CD8-positive, alpha-beta memory T cell (primary cell): ENCODE measurements around the gene SHLD1. TPM values are rescaled to one million over a fixed set of nuclear protein-coding genes. Genes with fewer than 3 reads are reported as not detected.
A peak's percentile ranks its signal among the peaks of the same experiment; 100 is the strongest.
"Not testable (repeated sequence)": the region's sequence is repeated elsewhere in the genome, so short reads cannot be mapped to it uniquely, and the experiment has no call there.

Experiments used
- CTCF ChIA-PET: fragments of 350-600 bp; sonication (Branson Sonifier 250); formaldehyde crosslinking; loops from one replicate; lab custom pipeline; 2021; ENCODE audit warnings: antibody characterized with exemption; lab: Charles Lee
- POLR2A ChIA-PET: fragments of 350-600 bp; sonication (Branson Sonifier 250); formaldehyde crosslinking; loops from one replicate; lab custom pipeline; 2021; ENCODE audit warnings: antibody characterized with exemption; lab: Charles Lee
- DNase-seq, 5 donors: peaks; one replicate each; pipeline versions ENCODE4 v3.0.0 to v3.0.0-alpha.2; 2020 to 2022; ENCODE audit warnings: mixed read lengths in 1 of 5
- H3K27ac ChIP-seq: one replicate; pipeline ENCODE4 v1.7.0; 2013; ENCODE audit warnings: low read depth, mild to moderate bottlenecking, low read length, moderate library complexity
- H3K27me3 ChIP-seq: 2 replicates; pipeline ENCODE4 v1.7.0; 2013; ENCODE audit warnings: low read length, mild to moderate bottlenecking; ENCODE audit not compliant: insufficient read depth, poor library complexity, severe bottlenecking
- H3K36me3 ChIP-seq: 2 replicates; pipeline ENCODE4 v1.7.0; 2013; ENCODE audit warnings: mild to moderate bottlenecking, low read length, moderate library complexity; ENCODE audit not compliant: insufficient read depth
- H3K4me1 ChIP-seq: 2 replicates; pipeline ENCODE4 v1.7.0; 2013; ENCODE audit warnings: mild to moderate bottlenecking, low read length, moderate library complexity; ENCODE audit not compliant: insufficient read depth
- H3K4me3 ChIP-seq: 2 replicates; pipeline ENCODE4 v1.7.0; 2013; ENCODE audit warnings: mild to moderate bottlenecking, low read length
- H3K9me3 ChIP-seq: 2 replicates; pipeline ENCODE4 v1.7.0; 2013; ENCODE audit warnings: mild to moderate bottlenecking, low read length
- H3K27ac Mint-ChIP-seq, 8 donors: one replicate each; pipeline ENCODE4 v1.8.0; 2020 to 2021; ENCODE audit warnings: mixed read lengths in 8 of 8, mild to moderate bottlenecking in 6 of 8, inconsistent platforms in 3 of 8, moderate library complexity in 3 of 8
- H3K27me3 Mint-ChIP-seq, 2 donors: one replicate each; pipeline ENCODE4 v1.8.0; 2020 to 2021; ENCODE audit warnings: mixed read lengths in 2 of 2, mild to moderate bottlenecking in 1 of 2, moderate library complexity in 1 of 2
- H3K36me3 Mint-ChIP-seq, 3 donors: one replicate each; pipeline ENCODE4 v1.8.0; 2020 to 2021; ENCODE audit warnings: mixed read lengths in 3 of 3, inconsistent platforms in 1 of 3, mild to moderate bottlenecking in 1 of 3
- H3K4me1 Mint-ChIP-seq, 3 donors: one replicate each; pipeline ENCODE4 v1.8.0; 2020 to 2021; ENCODE audit warnings: mixed read lengths in 3 of 3, inconsistent platforms in 1 of 3, mild to moderate bottlenecking in 1 of 3
- H3K4me3 Mint-ChIP-seq, 7 donors: one replicate each; pipeline ENCODE4 v1.8.0; 2020 to 2021; ENCODE audit warnings: mixed read lengths in 7 of 7, mild to moderate bottlenecking in 6 of 7, moderate library complexity in 4 of 7, inconsistent platforms in 2 of 7
- H3K9me3 Mint-ChIP-seq, 5 donors: one replicate each; pipeline ENCODE4 v1.8.0; 2020 to 2022; ENCODE audit warnings: mixed read lengths in 5 of 5, mild to moderate bottlenecking in 3 of 5, moderate library complexity in 2 of 5, inconsistent platforms in 1 of 5
- polyA plus RNA-seq: library from polyadenylated mRNA; unstranded; fragments of 300-500 nt; fragmentation: Illumina TruSeq; gene quantifications from one replicate; pipeline ENCODE4 v1.2.3, GENCODE V29; 2021
- total RNA-seq, 2 experiments: library from RNA; stranded (reverse); gene quantifications; one replicate each; pipeline ENCODE4 v1.2.3, GENCODE V29; 2021

Gene SHLD1
- total and polyA plus RNA-seq, 3 experiments from 2014 or later: 7.7 to 18.8 (median 9.1) TPM

- POLR2A ChIA-PET: interaction anchor here (0.6 kb wide), 1 partner anchor 46 kb away, joined by 5 read pairs; no protein-coding TSS in a partner anchor
Measured at GRCh38 chr20:5737966-5738365, 12.2 kb upstream of the SHLD1 start.

DNA sequence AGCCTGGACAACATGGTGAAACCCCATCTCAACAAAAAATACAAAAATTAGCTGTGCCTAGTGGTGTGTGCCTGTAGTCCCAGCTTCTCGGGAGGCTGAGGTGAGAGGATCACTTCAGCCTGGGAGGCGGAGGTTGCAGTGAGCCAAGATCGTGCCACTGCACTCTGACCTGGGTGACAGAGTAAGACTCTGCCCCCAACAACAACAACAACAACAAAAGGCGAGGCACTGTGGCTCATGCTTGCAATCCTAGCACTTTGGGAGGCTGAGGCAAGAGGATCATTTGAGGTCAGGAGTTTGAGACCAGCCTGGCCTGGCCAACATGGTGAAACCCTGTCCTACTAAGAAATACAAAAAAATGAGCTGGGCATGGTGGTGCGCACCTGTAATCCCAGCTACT is 9.6 kb upstream of the SHLD1 start:
- H3K36me3 ChIP-seq, H3K9me3 ChIP-seq, H3K27me3 ChIP-seq, H3K36me3 Mint-ChIP-seq, H3K27ac ChIP-seq, H3K27me3 Mint-ChIP-seq, H3K4me3 ChIP-seq, H3K9me3 Mint-ChIP-seq, H3K4me3 Mint-ChIP-seq, CTCF ChIA-PET, DNase-seq: not testable (repeated sequence)
- H3K4me1 ChIP-seq: peaks cover 27% of the 10 kb centered on the region
- Mint-ChIP-seq H3K4me1 (peaks cover 19 to 27% (median 25%) of the 10 kb centered on the region in 3 donors), H3K27ac (peak overlapping the region in 1 of 8 donors; percentile 65)
- POLR2A ChIA-PET: interaction anchor here (0.7 kb wide), 1 partner anchor 8 kb away, joined by 3 read pairs; no protein-coding TSS in a partner anchor

More at GRCh38 chr20:5737966-5738365, 12.2 kb upstream of the SHLD1 start:
- peak overlapping the region; percentile 61 to 96 (median 90) for H3K27ac Mint-ChIP-seq
- peaks cover 19 to 27% (median 25%) of the 10 kb centered on the region in 3 donors for H3K4me1 Mint-ChIP-seq
- Histone ChIP-seq H3K9me3 (no peaks in the 10 kb centered on the region), H3K4me1 (peaks cover 27% of the 10 kb centered on the region), H3K4me3 (no peak overlapping the region), H3K27ac (peak overlapping the region; percentile 31), H3K36me3 (no peaks in the 10 kb centered on the region), H3K27me3 (no peaks in the 10 kb centered on the region)
- DNase-seq: peak in 1 of 5 donors; percentile 35
- peaks cover 4 to 5% of the 10 kb centered on the region in 2 donors for H3K27me3 Mint-ChIP-seq
- H3K4me3 Mint-ChIP-seq: peak overlapping the region in 2 of 7 donors; percentile 32 to 67
- CTCF ChIA-PET: no interaction called here
- H3K9me3 Mint-ChIP-seq: peaks cover 0 to 2% (median 0%) of the 10 kb centered on the region in 5 donors
- peaks cover 0 to 2% (median 0%) of the 10 kb centered on the region in 3 donors for H3K36me3 Mint-ChIP-seq

DNA sequence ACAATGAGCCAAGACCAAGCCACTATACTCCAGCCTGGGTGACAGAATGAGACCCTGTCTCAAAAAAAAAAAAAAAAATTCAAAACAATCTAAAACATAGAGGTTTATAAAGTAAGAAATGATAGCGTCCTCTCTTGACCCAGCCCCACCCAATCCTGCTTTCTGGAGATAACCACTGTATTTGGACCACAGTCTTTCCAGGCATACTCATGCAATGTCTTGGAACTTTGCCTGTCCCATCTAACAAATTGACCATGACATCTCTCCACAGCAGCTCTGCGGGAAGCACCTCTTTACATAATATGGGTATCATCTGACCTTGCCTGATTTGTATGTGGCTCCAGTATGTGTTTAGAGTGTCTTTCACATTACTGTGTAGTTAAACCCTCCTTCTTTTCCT is 9.1 kb upstream of the SHLD1 start:
- POLR2A ChIA-PET: no interaction called here
- CTCF ChIA-PET: no interaction called here
- no peaks in the 10 kb centered on the region for H3K9me3 ChIP-seq
- H3K27ac ChIP-seq: peak overlapping the region; percentile 39
- no peaks in the 10 kb centered on the region for H3K36me3 ChIP-seq
- no peak for DNase-seq
- Mint-ChIP-seq H3K4me1 (peaks cover 17 to 24% (median 21%) of the 10 kb centered on the region in 3 donors), H3K27me3 (peaks cover 0 to 1% of the 10 kb centered on the region in 2 donors), H3K36me3 (no peaks in the 10 kb centered on the region), H3K9me3 (peaks cover 0 to 2% (median 0%) of the 10 kb centered on the region in 5 donors), H3K27ac (peak overlapping the region in 2 of 8 donors; percentile 6 to 63), H3K4me3 (no peak overlapping the region)
- no peak overlapping the region for H3K4me3 ChIP-seq
- no peaks in the 10 kb centered on the region for H3K27me3 ChIP-seq
- peaks cover 24% of the 10 kb centered on the region for H3K4me1 ChIP-seq

GRCh38 chr20:5742041-5742440 is 8.2 kb upstream of the SHLD1 start:
- no peaks in the 10 kb centered on the region for H3K36me3 Mint-ChIP-seq

GRCh38 chr20:5745416-5746030 is 4.7 kb upstream of the SHLD1 start:
- Histone ChIP-seq H3K4me1 (peaks cover 4% of the 10 kb centered on the region), H3K4me3 (no peak overlapping the region), H3K36me3 (no peaks in the 10 kb centered on the region), H3K27me3 (no peaks in the 10 kb centered on the region), H3K9me3 (no peaks in the 10 kb centered on the region), H3K27ac (no peak overlapping the region)
- peaks cover 2 to 4% (median 4%) of the 10 kb centered on the region in 3 donors for H3K36me3 Mint-ChIP-seq
- peaks cover 0 to 1% (median 0%) of the 10 kb centered on the region in 5 donors for H3K9me3 Mint-ChIP-seq
- H3K4me3 Mint-ChIP-seq: no peak overlapping the region
- ChIA-PET POLR2A (no interaction called here), CTCF (no interaction called here)
- no peak for DNase-seq
- peaks cover 0 to 1% of the 10 kb centered on the region in 2 donors for H3K27me3 Mint-ChIP-seq
- peaks cover 3 to 6% (median 5%) of the 10 kb centered on the region in 3 donors for H3K4me1 Mint-ChIP-seq
- H3K27ac Mint-ChIP-seq: no peak overlapping the region

More at GRCh38 chr20:5742041-5742440, 8.2 kb upstream of the SHLD1 start:
- peaks cover 0 to 1% of the 10 kb centered on the region in 2 donors for H3K27me3 Mint-ChIP-seq
- no peak overlapping the region for H3K4me3 Mint-ChIP-seq
- peaks cover 12 to 17% (median 13%) of the 10 kb centered on the region in 3 donors for H3K4me1 Mint-ChIP-seq
- Histone ChIP-seq H3K27ac (no peak overlapping the region), H3K9me3 (no peaks in the 10 kb centered on the region), H3K27me3 (no peaks in the 10 kb centered on the region), H3K36me3 (no peaks in the 10 kb centered on the region), H3K4me3 (no peak overlapping the region), H3K4me1 (peaks cover 14% of the 10 kb centered on the region)
- peaks cover 0 to 2% (median 0%) of the 10 kb centered on the region in 5 donors for H3K9me3 Mint-ChIP-seq
- CTCF ChIA-PET: no interaction called here
- H3K27ac Mint-ChIP-seq: no peak overlapping the region
- no peak for DNase-seq
- POLR2A ChIA-PET: no interaction called here

DNA sequence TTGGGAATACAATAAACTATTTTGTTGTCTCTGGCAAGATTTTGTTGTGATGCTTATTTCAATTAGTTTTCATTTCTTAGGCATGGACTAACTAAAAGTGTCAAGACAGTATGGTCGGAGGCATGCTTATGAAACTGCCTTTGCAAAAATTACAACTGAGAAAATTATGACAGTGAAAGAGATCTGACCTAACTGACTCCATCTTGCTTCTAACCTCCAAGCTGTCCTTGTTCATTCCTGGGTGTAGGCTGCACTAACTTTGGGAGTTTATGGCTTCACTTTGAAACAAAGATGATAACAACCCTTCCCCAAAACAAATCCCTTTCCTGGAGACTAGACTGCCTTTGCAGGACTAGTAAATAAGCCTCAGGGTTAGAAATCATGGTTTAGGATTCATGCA is 4.1 kb upstream of the SHLD1 start:
- Mint-ChIP-seq H3K27ac (no peak overlapping the region), H3K4me1 (peaks cover 6 to 12% (median 7%) of the 10 kb centered on the region in 3 donors), H3K27me3 (peaks cover 0 to under 1% of the 10 kb centered on the region in 2 donors), H3K36me3 (peaks cover 2 to 4% (median 4%) of the 10 kb centered on the region in 3 donors), H3K4me3 (no peak overlapping the region), H3K9me3 (no peaks in the 10 kb centered on the region)
- POLR2A ChIA-PET: no interaction called here
- CTCF ChIA-PET: no interaction called here
- Histone ChIP-seq H3K36me3 (no peaks in the 10 kb centered on the region), H3K4me1 (peaks cover 10% of the 10 kb centered on the region), H3K27ac (no peak overlapping the region), H3K4me3 (no peak overlapping the region), H3K27me3 (no peaks in the 10 kb centered on the region), H3K9me3 (no peaks in the 10 kb centered on the region)
- DNase-seq: no peak

DNA sequence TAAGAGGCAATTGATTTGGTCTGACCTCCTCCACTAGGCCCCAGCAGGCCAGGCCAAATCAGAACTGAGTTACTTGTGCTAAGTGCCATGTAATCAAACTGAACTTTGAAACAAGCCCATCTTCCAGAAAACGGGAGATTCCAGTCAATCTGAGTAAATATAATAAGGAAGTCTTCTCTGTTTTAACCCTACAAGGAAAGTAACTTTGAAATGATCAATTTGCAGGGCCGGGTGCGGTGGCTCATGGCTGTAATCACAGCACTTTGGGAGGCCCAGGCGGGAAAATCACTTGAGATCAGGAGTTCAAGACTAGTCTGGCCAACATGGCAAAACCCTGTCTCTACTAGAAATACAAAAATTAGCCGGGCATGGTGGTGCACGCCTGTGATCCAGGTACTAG is 2.0 kb upstream of the SHLD1 start:
- Mint-ChIP-seq H3K27me3 (no peaks in the 10 kb centered on the region), H3K36me3 (peaks cover 4 to 8% (median 5%) of the 10 kb centered on the region in 3 donors), H3K27ac (peak overlapping the region in 1 of 8 donors; percentile 45), H3K4me1 (peaks cover 14 to 23% (median 17%) of the 10 kb centered on the region in 3 donors), H3K4me3 (peak overlapping the region in 2 of 7 donors; percentile 27 to 58), H3K9me3 (no peaks in the 10 kb centered on the region)
- POLR2A ChIA-PET: no interaction called here
- no peak for DNase-seq
- Histone ChIP-seq H3K4me3 (no peak overlapping the region), H3K9me3 (no peaks in the 10 kb centered on the region), H3K4me1 (peaks cover 16% of the 10 kb centered on the region), H3K27ac (no peak overlapping the region), H3K36me3 (no peaks in the 10 kb centered on the region), H3K27me3 (no peaks in the 10 kb centered on the region)
- CTCF ChIA-PET: no interaction called here

- H3K27ac ChIP-seq, H3K36me3 ChIP-seq, H3K4me3 ChIP-seq, H3K9me3 ChIP-seq, POLR2A ChIA-PET, H3K27me3 Mint-ChIP-seq, H3K27me3 ChIP-seq, H3K9me3 Mint-ChIP-seq, DNase-seq: not testable (repeated sequence)
- CTCF ChIA-PET: interaction anchor here (0.7 kb wide), 1 partner anchor 35 kb away, joined by 3 read pairs; no protein-coding TSS in a partner anchor
- H3K36me3 Mint-ChIP-seq: peaks cover 5 to 11% (median 7%) of the 10 kb centered on the region in 3 donors
- H3K4me1 Mint-ChIP-seq: peaks cover 17 to 36% (median 23%) of the 10 kb centered on the region in 3 donors
- H3K4me1 ChIP-seq: peaks cover 16% of the 10 kb centered on the region
- peak overlapping the region in 3 of 7 donors; percentile 87 to 97 (median 95) for H3K4me3 Mint-ChIP-seq
- peak overlapping the region in 2 of 8 donors; percentile 24 to 97 for H3K27ac Mint-ChIP-seq
Measured at GRCh38 chr20:5749512-5749951, 669 bp upstream of the SHLD1 start.
